ENCODE data around the gene STX11. TPM values are rescaled to one million over a fixed set of nuclear protein-coding genes. Genes with fewer than 3 reads are reported as not detected.

Gene STX11
- total and polyA plus RNA-seq, 10 of the 15 experiments (the other 5 are each of a cell fraction or from before 2014, with no cell fraction given): 0.66 to 38.1 (median 19.8) TPM

DNA sequence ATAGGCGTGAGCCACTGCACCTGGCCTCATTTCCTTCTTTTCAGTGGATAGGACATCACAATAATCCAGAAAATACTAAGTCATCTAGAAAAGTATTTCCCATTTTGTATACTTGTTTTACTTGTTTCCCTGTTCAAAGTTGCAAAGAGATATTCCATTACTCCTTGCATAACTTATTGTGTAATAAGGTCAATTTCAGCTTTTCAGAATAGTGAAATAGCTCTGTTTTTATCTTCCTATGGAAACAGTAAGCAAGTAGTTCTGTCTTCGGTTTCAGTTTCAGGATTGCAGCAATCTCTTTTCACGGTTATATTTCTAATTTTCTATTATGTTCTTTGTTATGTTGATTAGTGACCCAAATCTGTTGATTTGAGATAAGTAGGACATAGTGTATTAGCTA is 6.0 kb downstream of the STX11 start (continued):
- no peak for TF ChIP-seq SMAD1 (IDR thresholded peaks at IDR 0.05; ENCODE audit: low read depth, partially characterized antibody)

DNA sequence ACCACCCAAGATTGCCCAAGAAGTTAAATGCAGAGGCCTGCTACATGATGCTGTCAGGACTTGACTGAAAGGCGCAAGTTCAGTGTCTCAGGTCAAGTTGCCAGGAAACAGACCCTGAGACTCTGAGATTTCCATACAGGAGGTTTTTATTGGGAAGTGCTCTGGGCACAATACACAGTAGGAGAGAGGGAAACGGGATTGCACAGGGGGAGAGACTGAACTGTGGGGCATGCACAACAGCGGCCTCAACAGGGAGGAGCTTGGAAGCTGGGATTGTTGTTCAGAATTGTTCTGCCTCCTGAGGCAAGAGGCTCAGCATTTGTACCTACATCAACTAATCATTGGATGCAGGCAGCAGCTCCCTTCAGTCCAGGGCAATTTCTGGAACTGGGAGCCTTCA is 6.7 kb downstream of the STX11 start:
- CTCF ChIA-PET: interaction anchor here (1.0 to 3.5 kb wide), 4 partner anchors 24 to 217 kb away, joined by 3 to 17 read pairs (median 4); no protein-coding TSS in a partner anchor
- Histone ChIP-seq H3K4me1 (ENCODE audit: control insufficient read depth, insufficient read depth, low read length) (peaks cover 36% of the 10 kb centered on the region), H4K20me1 (ENCODE audit: control insufficient read depth, insufficient read depth) (0 out of 2 replicates have a peak, but pooled peaks cover 3% of the 10 kb centered on the region), H3K79me2 (ENCODE audit: control insufficient read depth, insufficient read depth, low read length) (peaks cover 76% of the 10 kb centered on the region), H3K9me3 (replicated peaks; ENCODE audit: control insufficient read depth, insufficient read depth, low read length) (no peaks in the 10 kb centered on the region), H3K4me3 (no peak overlapping the region), H3K36me3 (ENCODE audit: control insufficient read depth in 2 of 2, insufficient read depth in 2 of 2, low read length in 1 of 2) (peaks cover 4 to 11% of the 10 kb centered on the region in 2 experiments; a peak in 3 of 4 replicates), H3K27ac (ENCODE audit: control insufficient read depth, insufficient read depth) (peak overlapping the region; percentile 42; the same call in 1 of the 2 replicates), H3K4me2 (ENCODE audit: control insufficient read depth, insufficient read depth) (peak overlapping the region; percentile 87; the same call in 1 of the 2 replicates), H2AFZ (ENCODE audit: control insufficient read depth, low read depth, low read length) (no peak overlapping the region), H3K27me3 (replicated peaks in 1 of 2; ENCODE audit: control insufficient read depth in 2 of 2, insufficient read depth in 2 of 2, low read length in 1 of 2) (no peaks in the 10 kb centered on the region), H3K9ac (ENCODE audit: control insufficient read depth, insufficient read depth, low read length) (no peak overlapping the region)
- no TSS peak for BruUV-seq (replicated peaks)
- no peak for FAIRE-seq
- no peak for DNase-seq (ENCODE audit: low read depth, low spot score)
- SMC1A ChIA-PET (ENCODE audit: uncharacterized antibody, unreplicated experiment): interaction anchor here (0.9 to 3.7 kb wide), 11 partner anchors 8 to 91 kb away, joined by 3 to 23 read pairs (median 9); no protein-coding TSS in a partner anchor
- in situ Hi-C loops (cut with MboI): no loop called here
- TF ChIP-seq ESRRA (IDR thresholded peaks at IDR 0.05; ENCODE audit: low read length) (no peak), CBFB (IDR thresholded peaks at IDR 0.05; ENCODE audit: low read depth) (no peak), EED (IDR thresholded peaks at IDR 0.05; ENCODE audit: low read depth) (no peak), JUND (IDR thresholded peaks at IDR 0.05; ENCODE audit: low read depth, low read length) (no peak), TCF7 (IDR thresholded peaks at IDR 0.05; ENCODE audit: borderline replicate concordance) (no peak), TCF3 (IDR thresholded peaks at IDR 0.05; ENCODE audit: borderline replicate concordance, insufficient read depth, low read depth, low read length) (no peak), JUNB (IDR thresholded peaks at IDR 0.05) (no peak), ETV6 (conservative IDR thresholded peaks at IDR 0.05 in 1 of 2, IDR thresholded peaks at IDR 0.05 in 1 of 2; ENCODE audit: borderline replicate concordance in 1 of 2, low read depth in 1 of 2) (no peak), ATF7 (IDR thresholded peaks at IDR 0.05; ENCODE audit: low read depth) (no peak), SMC3 (IDR thresholded peaks at IDR 0.05; ENCODE audit: borderline replicate concordance, low read length) (no peak), CBX5 (IDR thresholded peaks at IDR 0.05; ENCODE audit: low read depth) (no peak)
- TF ChIP-seq, protein P1, sequence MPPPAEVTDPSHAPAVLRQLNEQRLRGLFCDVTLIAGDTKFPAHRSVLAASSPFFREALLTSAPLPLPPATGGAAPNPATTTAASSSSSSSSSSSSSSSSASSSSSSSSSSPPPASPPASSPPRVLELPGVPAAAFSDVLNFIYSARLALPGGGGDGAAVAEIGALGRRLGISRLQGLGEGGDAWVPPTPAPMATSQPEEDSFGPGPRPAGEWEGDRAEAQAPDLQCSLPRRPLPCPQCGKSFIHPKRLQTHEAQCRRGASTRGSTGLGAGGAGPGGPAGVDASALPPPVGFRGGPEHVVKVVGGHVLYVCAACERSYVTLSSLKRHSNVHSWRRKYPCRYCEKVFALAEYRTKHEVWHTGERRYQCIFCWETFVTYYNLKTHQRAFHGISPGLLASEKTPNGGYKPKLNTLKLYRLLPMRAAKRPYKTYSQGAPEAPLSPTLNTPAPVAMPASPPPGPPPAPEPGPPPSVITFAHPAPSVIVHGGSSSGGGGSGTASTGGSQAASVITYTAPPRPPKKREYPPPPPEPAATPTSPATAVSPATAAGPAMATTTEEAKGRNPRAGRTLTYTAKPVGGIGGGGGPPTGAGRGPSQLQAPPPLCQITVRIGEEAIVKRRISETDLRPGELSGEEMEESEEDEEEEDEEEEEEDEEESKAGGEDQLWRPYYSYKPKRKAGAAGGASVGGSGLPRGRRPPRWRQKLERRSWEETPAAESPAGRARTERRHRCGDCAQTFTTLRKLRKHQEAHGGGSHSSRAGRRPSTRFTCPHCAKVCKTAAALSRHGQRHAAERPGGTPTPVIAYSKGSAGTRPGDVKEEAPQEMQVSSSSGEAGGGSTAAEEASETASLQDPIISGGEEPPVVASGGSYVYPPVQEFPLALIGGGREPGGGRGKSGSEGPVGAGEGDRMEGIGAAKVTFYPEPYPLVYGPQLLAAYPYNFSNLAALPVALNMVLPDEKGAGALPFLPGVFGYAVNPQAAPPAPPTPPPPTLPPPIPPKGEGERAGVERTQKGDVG (CRISPR knock-in tag; IDR thresholded peaks at IDR 0.05): no peak
- TF ChIP-seq, protein P2, sequence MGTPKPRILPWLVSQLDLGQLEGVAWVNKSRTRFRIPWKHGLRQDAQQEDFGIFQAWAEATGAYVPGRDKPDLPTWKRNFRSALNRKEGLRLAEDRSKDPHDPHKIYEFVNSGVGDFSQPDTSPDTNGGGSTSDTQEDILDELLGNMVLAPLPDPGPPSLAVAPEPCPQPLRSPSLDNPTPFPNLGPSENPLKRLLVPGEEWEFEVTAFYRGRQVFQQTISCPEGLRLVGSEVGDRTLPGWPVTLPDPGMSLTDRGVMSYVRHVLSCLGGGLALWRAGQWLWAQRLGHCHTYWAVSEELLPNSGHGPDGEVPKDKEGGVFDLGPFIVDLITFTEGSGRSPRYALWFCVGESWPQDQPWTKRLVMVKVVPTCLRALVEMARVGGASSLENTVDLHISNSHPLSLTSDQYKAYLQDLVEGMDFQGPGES (IDR thresholded peaks at IDR 0.05): no peak
- TF ChIP-seq, protein P3, sequence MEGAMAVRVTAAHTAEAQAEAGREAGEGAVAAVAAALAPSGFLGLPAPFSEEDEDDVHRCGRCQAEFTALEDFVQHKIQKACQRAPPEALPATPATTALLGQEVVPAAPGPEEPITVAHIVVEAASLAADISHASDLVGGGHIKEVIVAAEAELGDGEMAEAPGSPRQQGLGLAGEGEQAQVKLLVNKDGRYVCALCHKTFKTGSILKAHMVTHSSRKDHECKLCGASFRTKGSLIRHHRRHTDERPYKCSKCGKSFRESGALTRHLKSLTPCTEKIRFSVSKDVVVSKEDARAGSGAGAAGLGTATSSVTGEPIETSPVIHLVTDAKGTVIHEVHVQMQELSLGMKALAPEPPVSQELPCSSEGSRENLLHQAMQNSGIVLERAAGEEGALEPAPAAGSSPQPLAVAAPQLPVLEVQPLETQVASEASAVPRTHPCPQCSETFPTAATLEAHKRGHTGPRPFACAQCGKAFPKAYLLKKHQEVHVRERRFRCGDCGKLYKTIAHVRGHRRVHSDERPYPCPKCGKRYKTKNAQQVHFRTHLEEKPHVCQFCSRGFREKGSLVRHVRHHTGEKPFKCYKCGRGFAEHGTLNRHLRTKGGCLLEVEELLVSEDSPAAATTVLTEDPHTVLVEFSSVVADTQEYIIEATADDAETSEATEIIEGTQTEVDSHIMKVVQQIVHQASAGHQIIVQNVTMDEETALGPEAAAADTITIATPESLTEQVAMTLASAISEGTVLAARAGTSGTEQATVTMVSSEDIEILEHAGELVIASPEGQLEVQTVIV (IDR thresholded peaks at IDR 0.05; ENCODE audit: borderline replicate concordance, partially characterized antibody): no peak
- RAD21 ChIA-PET (ENCODE audit: unreplicated experiment): interaction anchor here (1.5 kb wide), 1 partner anchor 33 kb away, joined by 4 read pairs; no protein-coding TSS in a partner anchor
- WGBS (ENCODE audit: insufficient coverage, insufficient replicate concordance, low lambda C conversion rate, missing lambda C conversion rate): 96% methylated on average over 3 of the region's 3 CpGs
- POLR2A ChIA-PET: interaction anchor here (2.2 kb wide), 1 partner anchor 24 kb away, joined by 10 read pairs; no protein-coding TSS in a partner anchor
- ATAC-seq: no peak
- intact Hi-C loops (cut with micrococcal nuclease; ENCODE audit: unreplicated experiment): no loop called here

Measured in GM12878 (cell line).